Right atrium auricular region (tissue), 2 donors: ENCODE measurements around the gene CNNM4. TPM values are rescaled to one million over a fixed set of nuclear protein-coding genes. Genes with fewer than 3 reads are reported as not detected.
A peak's percentile ranks its signal among the peaks of the same experiment; 100 is the strongest.

Source experiments
- DNase-seq: peaks from one replicate; pipeline ENCODE4 v3.0.0-alpha.2; 2019; ENCODE audit warnings: low spot score
- H3K27ac ChIP-seq, 2 donors: fragments of 200-600 bp; sonication (generic); 1 replicate in 1 of 2; 2 replicates in 1 of 2; pipeline ENCODE4 v1.5.1; 2016 to 2019
- H3K27me3 ChIP-seq, 2 donors: fragments of 200-600 bp; sonication (generic); one replicate each; pipeline versions ENCODE4 v1.5.1 to v1.6.0; 2017 to 2019
- H3K36me3 ChIP-seq: fragments of 200-600 bp; sonication (generic); one replicate; pipeline ENCODE4 v1.5.1; 2016
- H3K4me1 ChIP-seq, 2 donors: fragments of 200-600 bp; sonication (generic); one replicate each; pipeline versions ENCODE4 v1.5.1 to v1.6.0; 2017 to 2019
- H3K4me3 ChIP-seq, 2 donors: fragments of 200-600 bp; sonication (generic); 1 replicate in 1 of 2; 2 replicates in 1 of 2; pipeline ENCODE4 v1.5.1; 2017 to 2019; ENCODE audit warnings: mild to moderate bottlenecking in 1 of 2, moderate library complexity in 1 of 2
- H3K9me3 ChIP-seq, 2 donors: fragments of 200-600 bp; sonication (generic); one replicate each; pipeline ENCODE4 v1.5.1; 2019
- total RNA-seq, 2 donors: library from RNA; depleted of rRNA; stranded (reverse); fragments of >200 nt; gene quantifications; one replicate each; pipeline ENCODE4 v1.1.0, GENCODE V29; 2016
- TF ChIP-seq, protein P1 (sequence below), 2 donors: fragments of 200-600 bp; sonication (generic); IDR thresholded peaks; one replicate each; pipeline ENCODE4 v1.5.1; 2019; ENCODE audit warnings: antibody characterized with exemption in 2 of 2

CNNM4 gene
- total RNA-seq, 2 donors from 2014 or later: 22.1 to 22.2 TPM

DNA sequence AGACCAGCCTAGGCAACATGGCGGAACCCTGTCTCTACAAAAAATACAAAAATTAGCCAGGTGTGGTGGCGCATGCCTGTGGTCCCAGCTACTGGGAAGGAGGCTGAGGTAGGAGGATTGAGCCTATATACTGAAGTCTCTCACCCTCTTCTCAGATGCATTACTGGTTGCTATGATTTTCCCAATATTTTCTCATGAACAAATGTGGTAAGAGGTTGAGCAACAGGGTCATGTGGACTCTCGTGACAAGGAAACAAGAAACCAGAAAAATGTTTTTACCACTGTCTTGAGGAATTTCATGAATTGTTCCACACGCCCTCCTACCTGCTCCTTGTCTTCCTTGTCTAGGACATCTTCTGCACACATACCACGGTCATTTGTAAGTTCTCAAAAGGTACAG is 33.3 kb upstream of the CNNM4 start:
- Histone ChIP-seq H3K36me3 (peaks cover 58% of the 10 kb centered on the region), H3K27me3 (no peaks in the 10 kb centered on the region)

DNA sequence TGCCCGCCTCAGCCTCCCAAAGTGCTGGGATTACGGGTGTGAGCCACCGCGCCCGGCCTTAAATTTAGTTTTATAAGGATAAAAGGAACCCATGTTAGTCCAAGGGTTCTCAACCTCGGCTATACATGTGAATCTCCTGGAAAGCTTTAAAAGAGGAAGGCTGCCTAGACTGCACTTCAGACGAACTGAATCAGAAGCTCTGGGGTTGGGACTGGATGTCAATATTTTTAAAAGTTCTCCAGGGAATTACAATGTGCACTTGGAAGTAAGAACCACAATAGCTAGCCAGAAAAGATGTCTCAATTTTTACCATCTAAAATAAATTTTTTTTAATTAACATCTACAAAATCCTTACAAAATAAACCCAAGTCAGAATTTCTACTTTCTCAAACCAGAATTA is 31.0 kb upstream of the CNNM4 start:
- H3K4me3 ChIP-seq: no peak overlapping the region

More for the DNA sequence above, 33.3 kb upstream of the CNNM4 start:
- Histone ChIP-seq H3K9me3 (no peaks in the 10 kb centered on the region), H3K4me3 (no peak overlapping the region), H3K27ac (no peak overlapping the region), H3K4me1 (peaks cover 0 to 7% of the 10 kb centered on the region in 2 donors)
- TF ChIP-seq, protein P1, sequence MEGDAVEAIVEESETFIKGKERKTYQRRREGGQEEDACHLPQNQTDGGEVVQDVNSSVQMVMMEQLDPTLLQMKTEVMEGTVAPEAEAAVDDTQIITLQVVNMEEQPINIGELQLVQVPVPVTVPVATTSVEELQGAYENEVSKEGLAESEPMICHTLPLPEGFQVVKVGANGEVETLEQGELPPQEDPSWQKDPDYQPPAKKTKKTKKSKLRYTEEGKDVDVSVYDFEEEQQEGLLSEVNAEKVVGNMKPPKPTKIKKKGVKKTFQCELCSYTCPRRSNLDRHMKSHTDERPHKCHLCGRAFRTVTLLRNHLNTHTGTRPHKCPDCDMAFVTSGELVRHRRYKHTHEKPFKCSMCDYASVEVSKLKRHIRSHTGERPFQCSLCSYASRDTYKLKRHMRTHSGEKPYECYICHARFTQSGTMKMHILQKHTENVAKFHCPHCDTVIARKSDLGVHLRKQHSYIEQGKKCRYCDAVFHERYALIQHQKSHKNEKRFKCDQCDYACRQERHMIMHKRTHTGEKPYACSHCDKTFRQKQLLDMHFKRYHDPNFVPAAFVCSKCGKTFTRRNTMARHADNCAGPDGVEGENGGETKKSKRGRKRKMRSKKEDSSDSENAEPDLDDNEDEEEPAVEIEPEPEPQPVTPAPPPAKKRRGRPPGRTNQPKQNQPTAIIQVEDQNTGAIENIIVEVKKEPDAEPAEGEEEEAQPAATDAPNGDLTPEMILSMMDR (IDR thresholded peaks at IDR 0.05): no peak
- DNase-seq: no peak

DNA sequence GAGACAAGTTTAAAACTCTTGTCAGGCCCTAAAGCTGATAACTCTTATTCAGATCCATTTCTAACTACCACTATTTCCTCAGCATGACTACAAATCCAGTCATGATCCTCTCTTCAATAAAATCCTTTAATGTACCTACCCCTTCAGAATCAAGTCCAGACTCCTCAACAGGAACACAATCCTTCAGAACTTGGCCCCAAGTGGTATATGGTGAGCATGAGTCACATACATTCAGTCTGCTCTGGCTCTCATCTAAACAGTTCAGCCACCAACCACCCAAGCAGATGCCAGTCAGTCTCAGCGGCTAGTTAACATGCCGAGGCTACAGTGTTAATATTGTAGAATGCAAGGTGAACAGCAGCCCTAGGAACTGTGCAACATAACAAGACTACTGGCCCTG is 30.5 kb upstream of the CNNM4 start:
- Histone ChIP-seq H3K4me3 (no peak overlapping the region), H3K9me3 (no peaks in the 10 kb centered on the region), H3K27me3 (no peaks in the 10 kb centered on the region), H3K27ac (peak overlapping the region in 1 of 2 donors; percentile 18), H3K4me1 (peaks cover 0 to 7% of the 10 kb centered on the region in 2 donors), H3K36me3 (peaks cover 70% of the 10 kb centered on the region)
- TF ChIP-seq, protein P1 (IDR thresholded peaks at IDR 0.05): no peak
- no peak for DNase-seq

More for the DNA sequence above, 31.0 kb upstream of the CNNM4 start:
- Histone ChIP-seq H3K36me3 (peaks cover 70% of the 10 kb centered on the region), H3K27me3 (no peaks in the 10 kb centered on the region), H3K9me3 (no peaks in the 10 kb centered on the region), H3K27ac (peak overlapping the region in 1 of 2 donors; percentile 18), H3K4me1 (peaks cover 0 to 7% of the 10 kb centered on the region in 2 donors)
- TF ChIP-seq, protein P1 (IDR thresholded peaks at IDR 0.05): no peak
- no peak for DNase-seq

DNA sequence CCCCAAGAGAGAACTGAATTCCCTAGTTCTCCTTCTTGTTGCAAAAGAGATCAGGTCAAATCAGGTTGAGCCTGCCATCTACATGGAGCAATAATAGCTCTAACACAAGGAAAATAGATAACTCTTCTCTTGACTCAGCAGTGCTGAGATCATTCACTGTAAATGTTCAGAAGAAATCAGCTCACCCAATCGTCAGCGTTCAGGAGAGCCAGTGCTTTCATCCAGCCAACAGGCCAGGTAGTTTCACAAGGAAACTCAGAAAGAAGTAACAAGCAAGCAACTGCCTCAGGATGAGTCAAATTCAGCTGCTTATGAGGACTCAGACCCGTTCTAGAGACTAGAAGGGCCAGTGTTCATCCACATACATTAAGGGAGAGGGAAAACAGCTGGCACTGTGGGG is 26.8 kb upstream of the CNNM4 start:
- no peaks in the 10 kb centered on the region for H3K27me3 ChIP-seq
- H3K27ac ChIP-seq: no peak overlapping the region
- peaks cover 0 to 20% of the 10 kb centered on the region in 2 donors for H3K4me1 ChIP-seq
- H3K9me3 ChIP-seq: no peaks in the 10 kb centered on the region
- no peak overlapping the region for H3K4me3 ChIP-seq
- peaks cover 41% of the 10 kb centered on the region for H3K36me3 ChIP-seq
- TF ChIP-seq, protein P1 (IDR thresholded peaks at IDR 0.05): no peak
- DNase-seq: no peak

DNA sequence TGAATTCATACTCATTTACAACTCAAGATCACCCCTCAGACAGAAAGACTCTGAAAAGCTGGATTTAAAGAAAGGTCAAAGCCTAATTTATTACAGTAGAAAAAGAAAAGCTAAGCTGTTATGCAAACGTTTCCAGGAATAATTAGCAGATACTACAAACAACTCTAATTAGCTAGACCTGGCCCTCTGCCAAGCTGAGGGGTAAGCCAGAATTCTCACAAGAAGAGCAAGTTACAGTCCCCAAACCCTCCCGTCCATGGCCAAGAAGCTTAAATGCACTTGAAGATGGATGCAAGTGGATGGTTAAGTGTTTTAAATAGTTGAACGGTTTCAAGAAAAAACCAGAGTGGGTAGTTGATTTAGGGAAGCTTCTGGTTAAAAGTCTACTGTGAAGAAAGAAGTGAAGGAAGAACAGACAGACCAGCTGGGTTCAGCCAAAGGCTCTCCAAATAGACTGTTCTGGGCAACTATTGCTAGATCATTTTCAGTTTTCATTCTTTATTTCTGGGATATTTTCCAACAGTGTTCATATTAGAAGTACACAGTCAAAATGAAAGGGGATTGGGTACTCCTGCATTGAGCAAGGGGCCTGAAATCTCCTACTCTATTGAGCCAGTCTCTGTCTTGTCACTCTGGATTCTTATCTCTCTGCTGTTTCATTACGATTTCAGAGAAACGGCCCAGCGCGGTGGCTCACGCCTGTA is 25.7 kb upstream of the CNNM4 start:
- Histone ChIP-seq H3K36me3 (peaks cover 37% of the 10 kb centered on the region), H3K4me3 (no peak overlapping the region), H3K9me3 (no peaks in the 10 kb centered on the region), H3K4me1 (peaks cover 0 to 24% of the 10 kb centered on the region in 2 donors), H3K27me3 (no peaks in the 10 kb centered on the region), H3K27ac (no peak overlapping the region)
- TF ChIP-seq, protein P1 (IDR thresholded peaks at IDR 0.05): no peak
- no peak for DNase-seq

DNA sequence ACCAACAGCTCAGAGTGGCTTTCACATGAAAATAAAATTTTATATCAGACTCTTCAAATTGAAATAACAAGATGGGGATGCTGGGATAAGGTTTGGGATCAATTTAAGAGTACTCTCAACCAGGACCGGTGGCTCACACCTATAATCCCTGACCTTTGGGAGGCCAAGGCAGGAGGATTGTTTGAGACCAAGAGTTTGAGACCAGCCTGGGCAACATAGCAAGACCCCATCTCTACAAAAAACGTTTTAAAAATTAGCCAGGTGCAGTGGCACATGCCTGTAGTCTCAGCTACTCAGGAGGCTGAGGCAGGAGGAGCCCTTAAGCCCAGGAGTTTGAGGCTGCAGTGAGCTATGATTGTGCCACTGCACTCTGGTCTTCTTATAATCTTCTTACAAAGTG is 23.5 kb upstream of the CNNM4 start:
- H3K36me3 ChIP-seq: peaks cover 19% of the 10 kb centered on the region
- no peak for DNase-seq
- no peak overlapping the region for H3K27ac ChIP-seq
- H3K4me3 ChIP-seq: no peak overlapping the region
- H3K9me3 ChIP-seq: no peaks in the 10 kb centered on the region
- no peaks in the 10 kb centered on the region for H3K27me3 ChIP-seq
- peaks cover 0 to 23% of the 10 kb centered on the region in 2 donors for H3K4me1 ChIP-seq
- TF ChIP-seq, protein P1 (IDR thresholded peaks at IDR 0.05): no peak
